Activated CD4-positive, alpha-beta T cell treated with anti-CD3 and anti-CD28 coated beads, Interleukin-2, Interleukin-6, amounts not matched to agents 100 ng/mL and 50 ng/mL, durations not matched to agents 16 hours and 8 hours (primary cell): ENCODE results near the gene COPZ2.
"Not testable (repeated sequence)": the region's sequence is repeated elsewhere in the genome, so short reads cannot be mapped to it uniquely, and the experiment has no call there.

ENCODE experiments used
- DNase-seq: peaks from one replicate; pipeline ENCODE4 v3.0.0-alpha.2; 2020

COPZ2 gene, protein sequence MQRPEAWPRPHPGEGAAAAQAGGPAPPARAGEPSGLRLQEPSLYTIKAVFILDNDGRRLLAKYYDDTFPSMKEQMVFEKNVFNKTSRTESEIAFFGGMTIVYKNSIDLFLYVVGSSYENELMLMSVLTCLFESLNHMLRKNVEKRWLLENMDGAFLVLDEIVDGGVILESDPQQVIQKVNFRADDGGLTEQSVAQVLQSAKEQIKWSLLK

GRCh38 chr17:48037036-48037837, at the start of gene COPZ2:
Gene COPZ2, minus strand, starts transcription at chr17:48037797. Its CDS starts 20 bp downstream, at chr17:48037777.
- DNase-seq = peak; percentile 68

DNA sequence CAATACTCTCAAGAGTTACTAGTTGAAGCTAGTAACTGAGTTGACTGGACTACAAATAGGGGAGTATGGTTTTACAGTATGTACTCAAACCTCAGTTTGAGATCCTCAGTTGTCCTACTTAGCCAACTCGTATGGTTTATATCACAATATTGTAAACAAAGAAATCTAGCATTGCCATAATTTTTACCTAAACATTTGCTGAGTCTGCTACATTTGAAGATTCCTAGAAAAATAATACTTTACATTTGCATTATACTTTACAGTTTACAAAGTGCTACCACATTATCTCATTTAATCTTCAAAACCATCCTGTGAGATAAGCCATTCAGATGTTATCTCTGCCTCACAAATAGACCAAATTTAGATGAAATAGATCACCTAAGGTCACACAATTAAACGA, 47.3 kb upstream of the COPZ2 start:
- DNase-seq = no peak

DNA sequence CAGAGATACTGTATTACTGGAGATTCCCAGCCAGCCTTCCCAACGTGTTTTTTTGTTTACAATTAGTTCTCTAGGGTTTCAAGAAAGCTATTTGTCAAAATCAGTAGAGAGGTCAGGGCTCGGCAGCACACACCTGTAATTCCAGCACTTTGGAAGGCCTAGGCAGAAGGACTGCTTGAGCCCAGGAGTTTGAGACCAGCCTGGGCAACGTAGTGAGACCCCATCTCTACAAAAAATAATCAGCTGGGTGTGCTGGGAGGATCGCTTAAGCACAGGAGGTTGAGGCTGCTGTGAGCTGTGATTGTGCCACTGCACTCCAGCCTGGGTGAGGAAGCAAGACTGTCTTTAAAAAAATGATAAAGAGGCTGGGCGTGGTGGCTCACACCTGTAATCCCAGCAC, 44.3 kb upstream of the COPZ2 start:
- DNase-seq = no peak

- DNase-seq = not testable (repeated sequence)
Observed at GRCh38 chr17:48077152-48077551, 39.6 kb upstream of the COPZ2 start.

DNA sequence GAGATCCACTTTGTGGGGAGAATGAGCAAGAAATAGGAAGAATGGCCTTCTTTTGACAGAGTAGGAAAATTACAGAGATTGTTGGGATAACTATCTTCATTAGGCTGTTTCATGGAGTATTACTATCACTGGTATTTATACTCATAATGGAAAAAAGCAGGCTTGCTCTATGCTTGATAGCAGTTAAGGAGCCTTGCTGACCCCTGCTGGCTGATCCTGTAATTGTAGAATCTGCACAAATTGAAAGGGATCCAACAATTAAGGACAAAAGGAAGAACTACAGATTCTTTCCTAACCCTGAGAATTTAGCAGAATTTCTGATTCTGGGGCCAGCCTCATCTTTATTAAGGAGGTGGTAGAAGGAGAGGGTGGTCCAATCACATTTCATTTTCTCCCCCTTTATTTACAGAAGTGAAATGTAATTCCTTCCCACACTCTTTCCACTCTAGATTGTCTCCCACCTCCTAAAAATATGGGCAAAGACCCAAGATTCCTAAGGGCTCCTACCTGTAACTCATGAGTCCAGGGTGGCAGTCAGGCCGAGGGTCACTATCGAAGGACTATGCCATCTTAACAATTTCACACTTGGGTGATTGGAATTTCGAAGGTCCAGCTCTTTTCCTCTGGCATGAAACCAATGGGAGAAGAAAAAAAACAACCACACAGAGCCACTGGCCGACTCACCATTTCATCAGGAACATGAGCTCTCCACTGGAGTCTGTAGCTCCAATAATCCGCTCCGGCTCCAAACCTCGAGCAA, 36.9 kb upstream of the COPZ2 start:
- peak; percentile 75 for DNase-seq

DNA sequence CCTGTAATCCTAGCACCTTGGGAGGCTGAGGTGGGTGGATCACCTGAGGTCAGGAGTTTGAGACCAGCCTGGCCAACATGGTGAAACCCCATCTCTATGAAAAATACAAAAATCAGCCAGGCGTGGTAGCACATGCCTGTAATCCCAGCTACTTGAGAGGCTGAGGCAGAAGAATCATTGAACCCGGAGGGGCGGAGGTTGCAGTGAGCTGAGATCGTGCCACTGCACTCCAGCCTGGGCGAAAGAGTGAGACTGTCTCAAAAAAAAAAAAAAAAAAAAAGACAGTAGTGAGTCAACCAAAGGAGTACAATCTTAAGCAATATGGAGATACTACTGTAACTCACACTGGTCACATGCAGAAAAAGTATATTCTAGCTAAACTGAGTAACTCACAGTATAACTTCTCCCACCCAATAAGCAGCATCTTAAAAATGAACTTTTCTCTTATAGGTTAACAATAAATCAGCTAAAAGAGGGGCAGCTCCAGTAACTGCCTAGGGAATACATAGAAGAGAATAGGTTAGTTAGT, 36.0 kb upstream of the COPZ2 start:
- DNase-seq = not testable (repeated sequence)

DNA sequence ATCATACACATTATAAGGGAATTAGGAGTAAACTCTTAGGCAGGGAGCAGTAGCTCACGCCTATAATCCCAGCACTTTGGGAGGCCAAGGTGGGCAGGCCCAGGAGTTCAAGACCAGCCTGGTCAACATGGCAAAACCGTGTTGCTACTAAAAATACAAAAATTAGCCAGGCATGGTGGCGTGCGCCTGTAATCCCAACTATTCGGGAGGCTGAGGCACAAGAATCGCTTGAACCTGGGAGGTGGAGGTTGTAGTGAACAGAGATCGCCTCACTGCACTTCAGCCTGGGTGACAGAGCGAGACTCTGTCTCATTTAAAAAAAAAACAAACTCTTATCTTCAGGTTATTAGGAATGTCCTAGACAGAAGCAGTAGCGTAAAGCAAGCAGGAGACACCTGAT, 35.2 kb upstream of the COPZ2 start:
- not testable (repeated sequence) for DNase-seq

GRCh38 chr17:48071654-48072053, 34.1 kb upstream of the COPZ2 start:
- no peak for DNase-seq

DNA sequence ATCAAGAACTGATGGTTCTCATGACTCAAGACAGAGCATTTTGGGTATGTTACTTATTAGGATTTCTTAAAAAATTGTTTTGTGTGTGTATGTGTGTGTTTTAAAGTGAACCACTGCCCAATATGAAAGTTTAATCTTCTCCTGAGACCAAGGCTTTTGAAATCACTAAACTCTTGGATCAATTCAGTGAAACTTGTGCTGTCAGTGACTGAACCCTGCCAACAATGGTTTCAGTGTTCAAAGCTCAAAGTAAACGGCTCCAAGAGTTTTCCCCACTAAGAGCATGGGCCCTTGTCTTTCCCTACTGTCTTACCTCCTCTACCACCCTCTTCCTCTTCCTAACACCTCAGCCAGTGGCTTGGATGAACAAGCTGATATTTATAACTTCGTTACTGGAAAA, 32.6 kb upstream of the COPZ2 start:
- no peak for DNase-seq

DNA sequence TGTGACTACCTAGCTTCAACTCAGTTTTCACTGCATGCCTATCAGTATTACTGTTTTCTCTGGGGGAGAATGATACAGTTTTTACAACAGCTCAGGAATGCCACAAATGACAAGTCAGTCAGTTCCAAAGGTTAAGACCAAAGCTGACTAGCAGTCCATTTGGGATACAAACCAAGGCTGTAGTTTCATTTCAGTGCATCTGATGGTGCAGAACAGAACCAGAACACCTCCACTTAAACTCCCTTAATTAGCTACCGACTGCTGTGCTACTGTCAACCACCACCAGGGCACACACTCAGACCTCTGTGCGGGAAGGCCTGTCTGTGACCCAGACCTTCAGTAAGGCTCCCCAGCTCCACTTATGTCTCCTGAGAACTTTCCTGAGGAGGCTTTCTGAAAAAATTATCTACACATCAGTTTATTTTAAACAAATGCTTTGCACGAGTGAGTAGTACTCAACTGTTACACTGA, 30.9 kb upstream of the COPZ2 start:
- DNase-seq = no peak

- not testable (repeated sequence) for DNase-seq
Observed at GRCh38 chr17:48067808-48068207, 30.2 kb upstream of the COPZ2 start.

- DNase-seq = no peak
Observed at GRCh38 chr17:48067245-48067644, 29.6 kb upstream of the COPZ2 start.

GRCh38 chr17:48066656-48067055, 29.1 kb upstream of the COPZ2 start:
- DNase-seq = no peak

DNA sequence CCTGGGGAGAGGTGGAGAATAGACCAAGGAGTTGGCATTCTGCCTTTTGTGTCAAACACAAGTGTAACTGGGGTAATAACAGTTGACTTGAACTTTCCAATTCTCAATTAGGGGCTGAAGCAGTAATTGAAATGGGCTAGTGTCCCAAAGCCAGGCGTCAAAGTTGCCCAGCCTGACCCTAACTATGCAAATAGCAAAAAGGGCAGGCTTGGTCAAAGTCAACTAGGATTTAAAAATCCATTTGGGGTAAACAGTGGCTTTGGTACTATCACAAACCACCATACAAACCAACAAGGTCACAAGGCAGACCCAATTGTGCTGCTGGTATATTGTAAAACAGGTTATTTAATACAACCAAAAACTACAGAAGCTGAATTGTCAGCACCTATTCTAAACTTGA, 28.6 kb upstream of the COPZ2 start:
- no peak for DNase-seq

DNA sequence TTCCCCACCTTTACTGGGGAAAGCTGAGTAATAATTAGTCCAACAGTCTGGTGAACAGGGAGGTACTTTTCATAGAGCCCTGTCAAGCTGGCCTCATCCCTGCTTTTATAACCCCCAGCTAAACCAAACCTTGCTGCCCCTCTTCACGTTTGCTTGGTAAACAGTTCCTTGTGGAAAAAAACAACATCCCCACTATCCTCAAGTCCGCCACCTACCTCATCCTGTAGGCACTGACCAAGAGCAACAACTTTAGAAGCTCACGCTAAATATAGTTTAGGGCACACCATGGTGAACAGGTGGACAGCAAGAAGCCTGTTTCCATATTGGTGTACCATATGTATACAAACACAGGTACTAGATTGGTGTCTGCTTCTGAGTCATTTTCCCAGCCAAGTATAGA, 27.0 kb upstream of the COPZ2 start:
- no peak for DNase-seq

DNA sequence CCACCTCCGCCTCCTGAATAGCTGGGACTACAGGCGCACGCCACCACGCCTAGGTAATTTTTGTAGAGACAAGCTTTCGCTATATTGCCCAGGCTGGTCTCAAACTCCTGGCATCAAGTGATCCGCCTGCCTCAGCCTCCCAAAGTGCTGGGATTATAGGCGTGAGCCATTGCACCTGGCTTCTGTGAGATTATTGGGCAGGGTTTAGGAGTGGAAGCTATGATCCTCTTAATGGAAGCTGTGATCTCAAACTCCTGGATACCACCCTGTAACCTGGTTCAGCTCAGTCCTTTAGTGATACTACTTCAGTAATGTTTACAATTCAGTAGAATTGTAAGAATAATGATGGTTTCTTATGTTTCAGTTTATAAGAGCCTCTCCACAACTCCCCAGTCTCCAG, 24.7 kb upstream of the COPZ2 start:
- no peak for DNase-seq

GRCh38 chr17:48060249-48060648, 22.7 kb upstream of the COPZ2 start:
- no peak for DNase-seq

GRCh38 chr17:48059125-48059668, 21.6 kb upstream of the COPZ2 start:
- DNase-seq = no peak

- no peak for DNase-seq
Observed at GRCh38 chr17:48058393-48059124, 21.0 kb upstream of the COPZ2 start.

DNA sequence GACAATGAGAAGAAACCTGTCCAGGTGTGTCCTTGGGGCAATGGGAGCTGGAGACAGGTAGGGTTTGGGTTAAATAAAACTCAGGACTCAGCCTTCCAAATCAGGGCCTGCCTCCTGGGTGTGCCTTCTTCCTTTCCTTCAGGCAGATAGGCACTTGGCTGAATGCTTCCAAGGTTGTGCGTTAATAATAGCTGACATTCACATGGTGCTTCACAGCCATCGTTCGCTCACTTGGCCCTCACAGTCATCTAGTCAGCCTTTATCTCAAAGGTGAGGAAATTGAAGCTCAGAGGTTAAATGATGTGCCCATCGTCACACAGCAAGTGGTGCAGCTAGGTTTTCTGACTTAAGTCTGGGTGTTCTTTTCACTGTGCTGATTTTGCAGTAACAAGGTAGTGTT, 20.0 kb upstream of the COPZ2 start:
- no peak for DNase-seq

- DNase-seq = no peak
Observed at GRCh38 chr17:48056879-48057278, 19.3 kb upstream of the COPZ2 start.

DNA sequence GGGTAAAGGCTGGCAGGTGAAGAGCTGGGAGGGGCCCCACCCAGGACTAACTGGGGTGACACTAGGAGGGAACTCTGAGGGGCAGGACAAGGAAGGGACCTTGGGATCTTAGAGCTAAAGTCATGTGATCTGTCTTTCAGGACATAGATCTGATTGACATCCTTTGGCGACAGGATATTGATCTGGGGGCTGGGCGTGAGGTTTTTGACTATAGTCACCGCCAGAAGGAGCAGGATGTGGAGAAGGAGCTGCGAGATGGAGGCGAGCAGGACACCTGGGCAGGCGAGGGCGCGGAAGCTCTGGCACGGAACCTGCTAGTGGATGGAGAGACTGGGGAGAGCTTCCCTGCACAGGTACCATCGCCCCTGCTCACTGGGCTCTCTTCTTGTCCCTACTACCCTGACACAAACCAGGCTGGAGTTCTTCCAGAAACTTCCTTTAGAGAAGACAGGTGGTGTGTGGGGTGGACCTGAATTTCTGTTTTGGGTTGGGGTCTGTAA, 18.7 kb upstream of the COPZ2 start:
- DNase-seq = no peak
